HEK293 (cell line): ENCODE measurements around the gene SRF.

ENCODE experiments used
- CTCF ChIA-PET: fragments of 350-600 bp; formaldehyde crosslinking; extraction: SDS; loops from one replicate; lab custom pipeline; 2021; ENCODE audit warnings: antibody characterized with exemption; lab: Yijun Ruan, JAX
- POLR2A ChIA-PET: fragments of 300-600 bp; formaldehyde crosslinking; extraction: SDS; loops from one replicate; lab custom pipeline; 2020; ENCODE audit warnings: antibody characterized with exemption, inconsistent platforms; lab: Yijun Ruan, JAX
- H3K27ac ChIP-seq: fragments of 200-500 bp; sonication (Bioruptor generic); 2 replicates; pipeline ENCODE4 v1.5.1; 2014; ENCODE audit warnings: low read depth, low read length, control low read depth, inconsistent platforms; ENCODE audit errors: extremely low read depth
- H3K36me3 ChIP-seq, 2 experiments: fragments of 200-500 bp in 1 of 2; sonication (Bioruptor generic) in 1 of 2; 1 replicate in 1 of 2; 2 replicates in 1 of 2; pipeline ENCODE4 v1.5.1; 2014 to 2017; ENCODE audit warnings: inconsistent platforms in 2 of 2, low read length in 2 of 2; ENCODE audit not compliant: control insufficient read depth in 2 of 2, insufficient read depth in 1 of 2
- H3K4me1 ChIP-seq: fragments of 200-500 bp; sonication (Bioruptor generic); 2 replicates; pipeline ENCODE4 v1.5.1; 2014; ENCODE audit warnings: mild to moderate bottlenecking, low read length, inconsistent platforms; ENCODE audit not compliant: control insufficient read depth, insufficient read depth
- H3K4me3 ChIP-seq: 2 replicates; pipeline ENCODE4 v1.5.1; 2011; ENCODE audit warnings: low read depth, mild to moderate bottlenecking, control low read depth, low read length, moderate library complexity
- H3K9me3 ChIP-seq: fragments of 200-500 bp; sonication (Bioruptor generic); 2 replicates; pipeline ENCODE4 v1.5.1; 2014; ENCODE audit warnings: low read depth, low read length, inconsistent platforms; ENCODE audit not compliant: control insufficient read depth, insufficient read depth
- EGR2 ChIP-seq: fragments of 450-650 bp; formaldehyde crosslinking; IDR thresholded peaks from 2 replicates; pipeline ENCODE4 v1.5.1; 2016; ENCODE audit warnings: low read depth, missing biosample characterization, missing genetic modification characterization
- GLIS1 ChIP-seq: fragments of 450-650 bp; formaldehyde crosslinking; IDR thresholded peaks from 2 replicates; pipeline ENCODE4 v1.5.1; 2016; ENCODE audit warnings: missing biosample characterization, missing genetic modification characterization
- HOXA7 ChIP-seq: sonication (generic); formaldehyde crosslinking; IDR thresholded peaks from 2 replicates; pipeline ENCODE4 v1.8.1; 2022; ENCODE audit warnings: missing genetic modification reagents, borderline replicate concordance
- INSM2 ChIP-seq: fragments of 450-650 bp; formaldehyde crosslinking; IDR thresholded peaks from 2 replicates; pipeline ENCODE4 v1.5.1; 2016; ENCODE audit warnings: missing biosample characterization, missing genetic modification characterization
- ZBTB17 ChIP-seq: fragments of 450-650 bp; formaldehyde crosslinking; IDR thresholded peaks from 2 replicates; pipeline ENCODE4 v1.5.1; 2016; ENCODE audit warnings: missing biosample characterization, missing genetic modification characterization
- ZBTB21 ChIP-seq: fragments of 450-650 bp; formaldehyde crosslinking; IDR thresholded peaks from 2 replicates; pipeline ENCODE4 v1.5.1; 2017; ENCODE audit warnings: missing biosample characterization, missing genetic modification characterization
- ZBTB48 ChIP-seq: fragments of 450-650 bp; formaldehyde crosslinking; IDR thresholded peaks from 2 replicates; pipeline ENCODE4 v1.5.1; 2016; ENCODE audit warnings: missing biosample characterization, missing genetic modification characterization
- ZFHX2 ChIP-seq: fragments of 450-650 bp; formaldehyde crosslinking; conservative IDR thresholded peaks from 2 replicates; pipeline ENCODE4 v1.5.1; 2016; ENCODE audit warnings: missing biosample characterization, missing genetic modification characterization
- ZFP3 ChIP-seq: fragments of 450-650 bp; formaldehyde crosslinking; IDR thresholded peaks from 2 replicates; pipeline ENCODE4 v1.5.1; 2016; ENCODE audit warnings: low read depth, missing biosample characterization, missing genetic modification characterization
- ZNF394 ChIP-seq: fragments of 450-650 bp; formaldehyde crosslinking; IDR thresholded peaks from 2 replicates; pipeline ENCODE4 v1.5.1; 2016; ENCODE audit warnings: missing biosample characterization, missing genetic modification characterization, mild to moderate bottlenecking, moderate library complexity, borderline replicate concordance
- ZNF433 ChIP-seq: fragments of 450-650 bp; formaldehyde crosslinking; IDR thresholded peaks from 2 replicates; pipeline ENCODE4 v1.5.1; 2016; ENCODE audit warnings: missing biosample characterization, missing genetic modification characterization, low read depth
- ZNF473 ChIP-seq: fragments of 450-650 bp; formaldehyde crosslinking; IDR thresholded peaks from 2 replicates; pipeline ENCODE4 v1.5.1; 2017; ENCODE audit warnings: missing biosample characterization, missing genetic modification characterization
- ZNF518A ChIP-seq: fragments of 450-650 bp; formaldehyde crosslinking; conservative IDR thresholded peaks from 2 replicates; pipeline ENCODE4 v1.5.1; 2016; ENCODE audit warnings: low read depth, missing biosample characterization, missing genetic modification characterization
- ZNF555 ChIP-seq: fragments of 450-650 bp; formaldehyde crosslinking; conservative IDR thresholded peaks from 2 replicates; pipeline ENCODE4 v1.5.1; 2017; ENCODE audit warnings: missing biosample characterization, mild to moderate bottlenecking, missing genetic modification characterization, inconsistent platforms
- ZNF600 ChIP-seq: fragments of 450-650 bp; formaldehyde crosslinking; IDR thresholded peaks from 2 replicates; pipeline ENCODE4 v1.5.1; 2016; ENCODE audit warnings: missing biosample characterization, missing genetic modification characterization
- ZSCAN5A ChIP-seq: fragments of 450-650 bp; formaldehyde crosslinking; IDR thresholded peaks from 2 replicates; pipeline ENCODE4 v1.5.1; 2016; ENCODE audit warnings: missing biosample characterization, missing genetic modification characterization

SRF gene

DNA sequence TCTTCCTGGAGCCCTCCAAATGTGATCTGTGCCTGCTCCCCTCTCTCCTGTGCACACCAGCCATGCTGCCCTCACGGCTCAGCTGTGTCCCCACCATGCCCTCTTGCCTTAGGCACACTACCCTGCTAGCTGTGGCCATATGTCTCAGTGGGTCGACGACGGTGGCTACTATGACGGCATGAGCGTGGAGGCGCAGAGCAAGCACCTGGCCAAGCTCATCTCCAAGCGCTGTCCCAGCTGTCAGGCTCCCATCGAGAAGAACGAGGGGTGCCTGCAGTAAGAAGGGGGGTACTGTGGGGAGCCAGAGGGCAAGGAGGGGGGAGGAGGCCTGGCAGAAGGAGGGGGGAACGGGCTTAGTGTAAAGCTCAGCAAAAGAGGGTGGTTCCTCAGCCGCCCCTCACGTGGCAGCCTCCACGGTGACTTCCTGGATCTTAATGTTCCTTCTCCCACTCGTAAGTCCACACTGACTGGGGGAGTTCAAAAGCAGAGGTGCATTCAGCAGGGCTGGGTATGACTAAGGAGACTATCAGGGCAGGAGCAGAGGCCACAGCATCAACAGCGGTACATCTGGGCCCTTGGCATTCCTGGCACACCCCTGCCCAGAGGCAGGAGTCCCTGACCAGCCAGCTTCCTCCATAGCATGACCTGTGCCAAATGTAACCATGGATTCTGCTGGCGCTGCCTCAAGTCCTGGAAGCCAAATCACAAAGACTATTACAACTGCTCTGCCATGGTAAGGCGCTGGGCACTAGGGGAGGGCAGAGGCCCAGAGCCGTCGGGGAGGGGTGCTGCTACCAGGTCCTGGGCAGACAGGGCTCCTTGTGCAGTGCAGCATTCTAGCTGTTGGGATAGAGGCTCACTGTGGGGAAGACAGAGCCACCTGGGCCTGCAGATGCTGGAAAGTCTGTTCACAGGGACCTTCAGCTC is 50.2 kb downstream of the SRF start:
- H3K4me3 ChIP-seq: no peak overlapping the region
- TF ChIP-seq ZFHX2 (tag by site-specific recombination) (peak; percentile 50; the same call in 1 of the 2 replicates), ZNF600 (tag by site-specific recombination) (peak; percentile 67; the same call in 1 of the 2 replicates), EGR2 (tag by site-specific recombination) (peak; percentile 58), HOXA7 (CRISPR knock-in tag) (no peak)
- TF ChIP-seq, all 188 proteins: peak for 3
- Histone ChIP-seq H3K9me3 (no peaks in the 10 kb centered on the region), H3K36me3 (peaks cover 0 to 33% of the 10 kb centered on the region in 2 experiments; a peak in 1 of 3 replicates), H3K27ac (no peak overlapping the region), H3K4me1 (no peaks in the 10 kb centered on the region)
- ChIA-PET CTCF (interaction anchor here (0.7 to 2.5 kb wide), 3 partner anchors 8 to 227 kb away, joined by 3 to 21 read pairs (median 4); partner anchors contain the start of gene DNPH1), POLR2A (interaction anchor here (0.6 to 3.2 kb wide), 5 partner anchors 8 to 247 kb away, joined by 4 to 16 read pairs (median 5); partner anchors contain the start of gene DNPH1)

DNA sequence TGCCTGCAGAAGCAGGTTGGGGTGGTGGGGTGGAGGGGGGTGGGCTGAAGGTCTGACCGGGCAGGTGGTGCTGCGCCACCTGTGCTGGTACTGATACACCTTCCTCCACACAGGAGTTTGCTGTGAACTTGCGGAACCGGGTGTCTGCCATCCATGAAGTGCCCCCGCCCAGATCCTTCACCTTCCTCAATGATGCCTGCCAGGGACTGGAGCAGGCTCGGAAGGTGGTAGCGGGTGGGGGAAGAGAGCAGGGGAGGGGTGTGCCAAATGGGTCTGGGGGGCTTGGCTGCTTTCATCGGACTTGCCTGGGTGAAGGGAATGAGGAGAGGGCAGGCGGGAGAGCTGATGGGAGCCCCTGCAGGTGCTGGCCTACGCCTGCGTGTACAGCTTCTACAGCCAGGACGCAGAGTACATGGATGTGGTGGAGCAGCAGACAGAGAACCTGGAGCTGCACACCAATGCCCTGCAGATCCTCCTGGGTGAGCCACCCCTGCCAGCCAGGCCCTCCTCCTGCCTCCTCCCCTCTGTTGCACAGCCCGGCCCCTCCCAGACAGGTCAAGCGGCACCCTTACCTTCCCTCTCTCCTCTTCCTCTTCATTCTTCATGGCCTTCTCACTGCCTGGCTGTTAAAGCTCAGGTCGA is 51.5 kb downstream of the SRF start:
- Histone ChIP-seq H3K4me3 (no peak overlapping the region), H3K9me3 (no peaks in the 10 kb centered on the region), H3K4me1 (no peaks in the 10 kb centered on the region), H3K36me3 (peaks cover 0 to 33% of the 10 kb centered on the region in 2 experiments; a peak in 2 of 3 replicates), H3K27ac (no peak overlapping the region)
- ChIA-PET POLR2A (interaction anchor here (1.0 to 1.7 kb wide), 2 partner anchors 40 to 113 kb away, joined by 3 to 6 read pairs; partner anchors contain the start of gene CUL9), CTCF (interaction anchor here (0.6 to 1.1 kb wide), 3 partner anchors 79 to 234 kb away, joined by 3 read pairs; partner anchors contain the start of gene ZNF318)
- TF ChIP-seq ZNF394 (tag by site-specific recombination) (peak; percentile 16; the same call in 1 of the 2 replicates), ZNF600 (tag by site-specific recombination) (peak; percentile 84), ZBTB17 (tag by site-specific recombination) (peak; percentile 33; the same call in 1 of the 2 replicates), ZFP3 (tag by site-specific recombination) (no peak)

DNA sequence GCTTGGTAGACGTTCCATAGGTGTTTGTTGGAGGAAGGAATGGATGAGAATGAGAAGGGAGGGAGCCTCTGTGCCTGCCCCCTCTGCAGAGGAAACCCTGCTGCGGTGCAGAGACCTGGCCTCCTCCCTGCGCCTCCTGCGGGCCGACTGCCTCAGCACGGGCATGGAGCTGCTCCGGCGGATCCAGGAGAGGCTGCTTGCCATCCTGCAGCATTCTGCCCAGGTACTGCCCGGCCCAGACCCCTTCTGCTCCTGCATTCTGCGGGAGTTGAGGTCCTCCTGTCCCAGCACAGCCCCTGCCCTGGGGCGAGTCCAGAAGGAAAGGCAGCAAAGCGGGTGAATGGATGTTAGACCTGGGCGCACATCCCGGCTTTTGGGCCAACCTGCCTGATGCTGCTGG is 52.1 kb downstream of the SRF start:
- ChIA-PET POLR2A (interaction anchor here (0.6 to 1.7 kb wide), 3 partner anchors 32 to 112 kb away, joined by 3 to 6 read pairs (median 3); partner anchors contain the start of gene CUL9), CTCF (interaction anchor here (0.6 to 1.1 kb wide), 3 partner anchors 79 to 234 kb away, joined by 3 read pairs; partner anchors contain the start of gene ZNF318)
- TF ChIP-seq ZSCAN5A (no peak), ZNF555 (tag by site-specific recombination) (no peak), ZBTB48 (tag by site-specific recombination) (no peak), ZNF433 (tag by site-specific recombination) (no peak), ZBTB21 (tag by site-specific recombination) (no peak), ZNF473 (tag by site-specific recombination) (no peak), INSM2 (no peak), GLIS1 (tag by site-specific recombination) (no peak), ZNF518A (tag by site-specific recombination) (no peak)

More for the DNA sequence above, 52.1 kb downstream of the SRF start:
- Histone ChIP-seq H3K4me1 (no peaks in the 10 kb centered on the region; the same call in 1 of the 2 replicates), H3K36me3 (peaks cover 6 to 33% of the 10 kb centered on the region in 2 experiments; a peak in 2 of 3 replicates), H3K27ac (no peak overlapping the region), H3K4me3 (no peak overlapping the region), H3K9me3 (no peaks in the 10 kb centered on the region)
